Measurements from ENCODE around the gene KCNIP2.

DNA sequence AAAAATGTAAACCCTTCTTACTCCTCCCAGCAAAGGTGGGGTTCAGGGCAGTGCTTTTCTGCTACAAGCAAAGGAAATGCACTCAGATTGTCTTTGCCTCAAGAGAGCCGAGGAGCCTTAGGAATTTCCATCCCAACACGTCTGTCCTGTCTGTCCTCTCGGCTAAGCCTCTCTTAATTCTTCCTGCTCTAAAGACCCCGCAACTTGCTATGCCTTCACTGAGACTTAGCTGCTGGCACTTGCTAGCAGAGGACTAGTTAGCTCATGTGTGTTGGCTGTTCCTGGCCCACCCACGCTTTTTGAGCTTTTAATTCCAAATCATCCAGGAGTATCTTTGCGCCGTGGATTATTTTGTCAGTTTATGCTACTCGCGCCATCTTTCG is 59.9 kb downstream of the KCNIP2 start:
- TF ChIP-seq, protein P1, sequence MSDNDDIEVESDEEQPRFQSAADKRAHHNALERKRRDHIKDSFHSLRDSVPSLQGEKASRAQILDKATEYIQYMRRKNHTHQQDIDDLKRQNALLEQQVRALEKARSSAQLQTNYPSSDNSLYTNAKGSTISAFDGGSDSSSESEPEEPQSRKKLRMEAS (IDR thresholded peaks at IDR 0.05), result no peak
- no peak for TF ChIP-seq TAF1 (IDR thresholded peaks at IDR 0.05; ENCODE audit: low read depth)
- TF ChIP-seq NFIC (IDR thresholded peaks at IDR 0.05), result no peak
- TF ChIP-seq TCF12 (IDR thresholded peaks at IDR 0.05; ENCODE audit: low read depth), result no peak
- TF ChIP-seq CEBPB (IDR thresholded peaks at IDR 0.05), result no peak
- TF ChIP-seq, protein P2, sequence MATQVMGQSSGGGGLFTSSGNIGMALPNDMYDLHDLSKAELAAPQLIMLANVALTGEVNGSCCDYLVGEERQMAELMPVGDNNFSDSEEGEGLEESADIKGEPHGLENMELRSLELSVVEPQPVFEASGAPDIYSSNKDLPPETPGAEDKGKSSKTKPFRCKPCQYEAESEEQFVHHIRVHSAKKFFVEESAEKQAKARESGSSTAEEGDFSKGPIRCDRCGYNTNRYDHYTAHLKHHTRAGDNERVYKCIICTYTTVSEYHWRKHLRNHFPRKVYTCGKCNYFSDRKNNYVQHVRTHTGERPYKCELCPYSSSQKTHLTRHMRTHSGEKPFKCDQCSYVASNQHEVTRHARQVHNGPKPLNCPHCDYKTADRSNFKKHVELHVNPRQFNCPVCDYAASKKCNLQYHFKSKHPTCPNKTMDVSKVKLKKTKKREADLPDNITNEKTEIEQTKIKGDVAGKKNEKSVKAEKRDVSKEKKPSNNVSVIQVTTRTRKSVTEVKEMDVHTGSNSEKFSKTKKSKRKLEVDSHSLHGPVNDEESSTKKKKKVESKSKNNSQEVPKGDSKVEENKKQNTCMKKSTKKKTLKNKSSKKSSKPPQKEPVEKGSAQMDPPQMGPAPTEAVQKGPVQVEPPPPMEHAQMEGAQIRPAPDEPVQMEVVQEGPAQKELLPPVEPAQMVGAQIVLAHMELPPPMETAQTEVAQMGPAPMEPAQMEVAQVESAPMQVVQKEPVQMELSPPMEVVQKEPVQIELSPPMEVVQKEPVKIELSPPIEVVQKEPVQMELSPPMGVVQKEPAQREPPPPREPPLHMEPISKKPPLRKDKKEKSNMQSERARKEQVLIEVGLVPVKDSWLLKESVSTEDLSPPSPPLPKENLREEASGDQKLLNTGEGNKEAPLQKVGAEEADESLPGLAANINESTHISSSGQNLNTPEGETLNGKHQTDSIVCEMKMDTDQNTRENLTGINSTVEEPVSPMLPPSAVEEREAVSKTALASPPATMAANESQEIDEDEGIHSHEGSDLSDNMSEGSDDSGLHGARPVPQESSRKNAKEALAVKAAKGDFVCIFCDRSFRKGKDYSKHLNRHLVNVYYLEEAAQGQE (IDR thresholded peaks at IDR 0.05; ENCODE audit: low read depth), result no peak
